HS-5 (cell line): Measurements from ENCODE around the gene SHISA5.
"Not testable (repeated sequence)": the region's sequence is repeated elsewhere in the genome, so short reads cannot be mapped to it uniquely, and the experiment has no call there.

Source experiments
- DNase-seq: peaks from one replicate; pipeline ENCODE4 v3.0.0-alpha.2; 2012; ENCODE audit warnings: low read depth

SHISA5 gene

GRCh38 chr3:48518638-48519276 lies 14.8 kb upstream of the SHISA5 start:
- DNase-seq: no peak

GRCh38 chr3:48518069-48518468 lies 14.1 kb upstream of the SHISA5 start:
- DNase-seq: no peak

GRCh38 chr3:48516571-48516970 lies 12.6 kb upstream of the SHISA5 start:
- DNase-seq: no peak

GRCh38 chr3:48514431-48515227 lies 10.7 kb upstream of the SHISA5 start:
- DNase-seq: no peak

- no peak for DNase-seq
Observed at GRCh38 chr3:48511551-48511950, 7.6 kb upstream of the SHISA5 start.

- no peak for DNase-seq
Observed at GRCh38 chr3:48507256-48508061, 3.5 kb upstream of the SHISA5 start.

- DNase-seq: no peak
Observed at GRCh38 chr3:48505968-48506504, 2.1 kb upstream of the SHISA5 start.

- no peak for DNase-seq
Observed at GRCh38 chr3:48505146-48505545, 1.2 kb upstream of the SHISA5 start.

- no peak for DNase-seq
Observed at GRCh38 chr3:48503401-48504050, 448 bp downstream of the SHISA5 start.

GRCh38 chr3:48502728-48503168 lies 1.2 kb downstream of the SHISA5 start:
- DNase-seq: no peak

- no peak for DNase-seq
Observed at GRCh38 chr3:48502121-48502520, 1.9 kb downstream of the SHISA5 start.

GRCh38 chr3:48501196-48501595 lies 2.8 kb downstream of the SHISA5 start:
- no peak for DNase-seq

- DNase-seq: no peak
Observed at GRCh38 chr3:48500656-48501055, 3.3 kb downstream of the SHISA5 start.

- no peak for DNase-seq
Observed at GRCh38 chr3:48493203-48493501, 10.8 kb downstream of the SHISA5 start.

GRCh38 chr3:48492461-48493202 lies 11.3 kb downstream of the SHISA5 start:
- DNase-seq: no peak

GRCh38 chr3:48486952-48487351 lies 17.0 kb downstream of the SHISA5 start:
- no peak for DNase-seq

GRCh38 chr3:48482822-48483221 lies 21.2 kb downstream of the SHISA5 start:
- not testable (repeated sequence) for DNase-seq

- DNase-seq: not testable (repeated sequence)
Observed at GRCh38 chr3:48480891-48481290, 23.1 kb downstream of the SHISA5 start.

- no peak for DNase-seq
Observed at GRCh38 chr3:48478626-48479555, 25.1 kb downstream of the SHISA5 start.

GRCh38 chr3:48477959-48478520 lies 25.9 kb downstream of the SHISA5 start:
- no peak for DNase-seq
